ENCODE measurements around the gene C4BPB. TPM values are rescaled to one million over a fixed set of nuclear protein-coding genes. Genes with fewer than 3 reads are reported as not detected.

The C4BPB gene
- total and polyA plus RNA-seq, 2 of the 8 experiments (the other 6 are each of a cell fraction or from before 2014, with no cell fraction given): not detected

GRCh38 chr1:207084701-207085180 is 3.9 kb upstream of the C4BPB start (continued):
- no peak for TF ChIP-seq CHD7 (IDR thresholded peaks at IDR 0.05; ENCODE audit: insufficient replicate concordance, low read length)
- peak; percentile 71 to 74 for TF ChIP-seq RAD21 (IDR thresholded peaks at IDR 0.05 in 1 of 2, conservative IDR thresholded peaks at IDR 0.05 in 1 of 2; ENCODE audit: low read depth in 2 of 2, low read length in 2 of 2)

Data from H1 (cell line).